ENCODE data around the gene TM2D3.
"Not testable (repeated sequence)": the region's sequence is repeated elsewhere in the genome, so short reads cannot be mapped to it uniquely, and the experiment has no call there.

Gene TM2D3

DNA sequence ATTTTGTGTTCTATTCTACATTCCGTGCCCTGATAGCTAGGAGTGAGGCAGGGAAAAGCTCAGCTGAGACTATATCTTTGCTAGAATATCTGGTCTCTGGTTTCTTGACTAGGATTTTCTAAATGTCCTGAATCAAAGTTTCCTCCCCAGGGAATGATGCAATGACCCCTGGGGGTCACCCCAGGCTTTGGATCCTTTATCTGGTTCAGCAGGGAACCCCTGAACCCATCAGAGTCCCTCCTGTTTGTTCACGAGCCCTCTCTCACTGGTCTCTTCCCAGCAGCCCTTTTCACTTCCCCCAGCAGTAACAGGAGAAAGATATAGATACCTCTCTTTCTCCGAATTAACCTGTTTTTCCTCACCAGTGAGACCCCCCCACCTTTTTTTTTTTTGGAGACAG, 14.3 kb downstream of the TM2D3 start:
- ATAC-seq (ENCODE audit: low read depth) (peak; percentile 13; the same call in 2 of the 3 replicates), DNase-seq (ENCODE audit: low spot score) (no peak)
- H3K4me1 ChIP-seq (ENCODE audit: insufficient read depth, poor library complexity, severe bottlenecking) = peaks cover 17% of the 10 kb centered on the region
- no peaks in the 10 kb centered on the region for H3K27me3 ChIP-seq (ENCODE audit: insufficient read depth, poor library complexity, severe bottlenecking)
- peak overlapping the region; percentile 45 for H3K27ac ChIP-seq (ENCODE audit: poor library complexity, severe bottlenecking)
- H3K36me3 ChIP-seq (ENCODE audit: low read depth) = peaks cover 30% of the 10 kb centered on the region
- H3K4me3 ChIP-seq (ENCODE audit: severe bottlenecking) = no peak overlapping the region
- TF ChIP-seq, protein P1, sequence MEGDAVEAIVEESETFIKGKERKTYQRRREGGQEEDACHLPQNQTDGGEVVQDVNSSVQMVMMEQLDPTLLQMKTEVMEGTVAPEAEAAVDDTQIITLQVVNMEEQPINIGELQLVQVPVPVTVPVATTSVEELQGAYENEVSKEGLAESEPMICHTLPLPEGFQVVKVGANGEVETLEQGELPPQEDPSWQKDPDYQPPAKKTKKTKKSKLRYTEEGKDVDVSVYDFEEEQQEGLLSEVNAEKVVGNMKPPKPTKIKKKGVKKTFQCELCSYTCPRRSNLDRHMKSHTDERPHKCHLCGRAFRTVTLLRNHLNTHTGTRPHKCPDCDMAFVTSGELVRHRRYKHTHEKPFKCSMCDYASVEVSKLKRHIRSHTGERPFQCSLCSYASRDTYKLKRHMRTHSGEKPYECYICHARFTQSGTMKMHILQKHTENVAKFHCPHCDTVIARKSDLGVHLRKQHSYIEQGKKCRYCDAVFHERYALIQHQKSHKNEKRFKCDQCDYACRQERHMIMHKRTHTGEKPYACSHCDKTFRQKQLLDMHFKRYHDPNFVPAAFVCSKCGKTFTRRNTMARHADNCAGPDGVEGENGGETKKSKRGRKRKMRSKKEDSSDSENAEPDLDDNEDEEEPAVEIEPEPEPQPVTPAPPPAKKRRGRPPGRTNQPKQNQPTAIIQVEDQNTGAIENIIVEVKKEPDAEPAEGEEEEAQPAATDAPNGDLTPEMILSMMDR (IDR thresholded peaks at IDR 0.05; ENCODE audit: poor library complexity, severe bottlenecking) = peak; percentile 5
- no peaks in the 10 kb centered on the region for H3K9me3 ChIP-seq (ENCODE audit: severe bottlenecking)

DNA sequence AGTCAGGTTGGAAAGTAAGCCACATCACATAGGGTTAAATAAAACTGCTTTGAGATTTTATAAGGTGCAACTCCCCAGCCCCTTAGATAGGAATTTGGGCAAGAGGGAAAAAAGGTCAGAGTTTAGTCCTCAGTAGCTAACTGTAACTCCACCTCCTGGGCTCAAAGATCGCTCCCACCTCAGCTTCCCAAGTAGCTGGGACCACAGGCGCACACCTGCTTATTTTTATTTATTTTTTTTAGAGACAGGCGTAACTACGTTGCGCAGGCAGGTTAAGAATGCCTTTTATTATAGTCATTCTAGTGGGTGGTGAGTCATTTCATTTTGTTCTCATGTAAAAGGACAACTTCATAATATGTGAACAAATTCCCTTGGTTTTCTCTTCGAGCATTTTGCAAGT, 14.7 kb downstream of the TM2D3 start:
- Histone ChIP-seq H3K27me3 (ENCODE audit: insufficient read depth, poor library complexity, severe bottlenecking) (no peaks in the 10 kb centered on the region), H3K4me3 (ENCODE audit: severe bottlenecking) (no peak overlapping the region), H3K36me3 (ENCODE audit: low read depth) (peaks cover 26% of the 10 kb centered on the region), H3K9me3 (ENCODE audit: severe bottlenecking) (no peaks in the 10 kb centered on the region), H3K27ac (ENCODE audit: poor library complexity, severe bottlenecking) (peak overlapping the region; percentile 45), H3K4me1 (ENCODE audit: insufficient read depth, poor library complexity, severe bottlenecking) (peaks cover 17% of the 10 kb centered on the region)
- no peak for DNase-seq (ENCODE audit: low spot score)
- TF ChIP-seq, protein P1 (IDR thresholded peaks at IDR 0.05; ENCODE audit: poor library complexity, severe bottlenecking) = peak; percentile 9
- peak; percentile 91 for ATAC-seq (ENCODE audit: low read depth)

DNA sequence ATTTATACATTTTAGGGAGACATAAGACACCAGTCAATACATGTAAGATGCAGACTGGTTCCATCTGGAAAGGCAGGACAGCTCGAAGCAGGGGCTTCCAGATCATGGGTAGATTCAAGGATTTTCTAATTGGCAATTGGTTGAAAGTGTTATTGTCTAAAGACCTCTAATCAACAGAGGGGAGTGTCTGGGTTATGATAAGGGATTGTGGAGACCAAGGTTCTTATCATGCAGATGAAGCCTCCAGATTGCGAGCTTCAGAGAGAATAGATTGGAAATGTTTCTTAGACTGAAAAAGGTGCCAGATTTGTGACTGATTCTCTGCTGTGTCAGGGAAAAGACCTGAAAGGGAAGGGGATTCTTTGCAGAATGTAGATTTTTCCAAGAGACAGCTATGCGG, 15.1 kb downstream of the TM2D3 start:
- TF ChIP-seq, protein P1 (IDR thresholded peaks at IDR 0.05; ENCODE audit: poor library complexity, severe bottlenecking) = no peak
- Histone ChIP-seq H3K9me3 (ENCODE audit: severe bottlenecking) (no peaks in the 10 kb centered on the region), H3K27ac (ENCODE audit: poor library complexity, severe bottlenecking) (peak overlapping the region; percentile 45), H3K36me3 (ENCODE audit: low read depth) (peaks cover 22% of the 10 kb centered on the region), H3K4me3 (ENCODE audit: severe bottlenecking) (no peak overlapping the region), H3K4me1 (ENCODE audit: insufficient read depth, poor library complexity, severe bottlenecking) (peaks cover 17% of the 10 kb centered on the region), H3K27me3 (ENCODE audit: insufficient read depth, poor library complexity, severe bottlenecking) (no peaks in the 10 kb centered on the region)
- ATAC-seq (ENCODE audit: low read depth) (no peak), DNase-seq (ENCODE audit: low spot score) (no peak)

DNA sequence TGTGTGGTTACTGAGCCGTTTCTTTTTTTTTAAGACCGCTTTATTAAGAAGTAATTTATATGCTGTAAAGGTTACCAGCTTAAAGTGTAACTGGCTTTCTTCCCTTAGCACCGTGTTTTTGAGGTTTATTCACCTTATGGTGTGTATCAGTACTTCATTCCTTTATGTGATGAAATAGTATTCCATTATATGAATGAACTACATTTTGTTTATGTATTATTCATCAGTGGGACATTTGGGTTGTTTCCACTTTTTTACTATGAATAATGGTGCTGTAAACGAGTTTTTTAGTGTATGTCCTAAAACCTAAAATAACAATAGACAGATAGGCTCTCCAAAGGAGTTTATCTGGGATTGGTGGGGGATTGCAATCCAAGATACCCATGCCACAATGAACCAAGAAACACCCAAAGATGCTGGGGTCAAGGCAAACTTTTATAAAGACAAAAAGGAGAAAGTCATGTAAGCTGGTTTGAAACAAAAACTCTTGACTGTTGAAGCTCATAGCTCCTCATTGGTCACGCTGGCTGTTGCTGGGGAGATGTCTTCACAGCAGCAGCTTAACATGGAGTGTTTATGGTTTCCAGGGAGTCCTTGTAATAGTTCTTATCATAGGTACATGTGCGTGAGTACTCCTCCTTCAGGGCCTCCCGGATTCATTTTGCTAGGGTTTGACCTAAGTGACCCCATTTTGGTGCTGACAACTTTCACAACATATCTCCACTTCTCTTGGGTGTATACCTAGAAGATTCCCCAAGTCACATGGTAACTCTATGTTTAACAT, 16.0 kb downstream of the TM2D3 start:
- no peak for ATAC-seq (ENCODE audit: low read depth)
- no peak overlapping the region for H3K4me3 ChIP-seq (ENCODE audit: severe bottlenecking)
- TF ChIP-seq, protein P1 (IDR thresholded peaks at IDR 0.05; ENCODE audit: poor library complexity, severe bottlenecking) = no peak
- DNase-seq (ENCODE audit: low spot score) = no peak
- no peaks in the 10 kb centered on the region for H3K9me3 ChIP-seq (ENCODE audit: severe bottlenecking)
- H3K4me1 ChIP-seq (ENCODE audit: insufficient read depth, poor library complexity, severe bottlenecking) = peaks cover 12% of the 10 kb centered on the region
- H3K36me3 ChIP-seq (ENCODE audit: low read depth) = peaks cover 13% of the 10 kb centered on the region
- no peak overlapping the region for H3K27ac ChIP-seq (ENCODE audit: poor library complexity, severe bottlenecking)
- H3K27me3 ChIP-seq (ENCODE audit: insufficient read depth, poor library complexity, severe bottlenecking) = no peaks in the 10 kb centered on the region

DNA sequence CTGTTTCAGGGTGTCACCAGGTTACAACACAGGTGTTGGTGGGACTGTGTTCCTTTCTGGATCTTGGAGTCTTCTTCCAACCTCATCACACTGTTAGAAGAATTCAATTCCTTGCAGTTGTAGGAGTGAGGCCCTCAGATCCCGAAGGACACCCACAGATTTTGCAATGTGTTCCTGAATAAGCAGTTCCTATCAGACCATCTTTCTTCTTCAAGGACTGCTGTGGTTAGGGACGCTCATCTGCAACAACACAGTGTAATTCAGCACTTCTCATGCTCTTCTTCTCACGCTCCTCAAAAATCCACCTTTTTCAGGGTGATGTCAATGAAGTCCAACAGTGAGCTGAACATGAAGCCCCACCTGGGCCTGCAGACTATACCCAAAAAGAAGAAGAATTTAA, 18.8 kb downstream of the TM2D3 start:
- Histone ChIP-seq H3K27ac (ENCODE audit: poor library complexity, severe bottlenecking) (no peak overlapping the region), H3K36me3 (ENCODE audit: low read depth) (no peaks in the 10 kb centered on the region), H3K4me1 (ENCODE audit: insufficient read depth, poor library complexity, severe bottlenecking) (peaks cover 12% of the 10 kb centered on the region), H3K27me3 (ENCODE audit: insufficient read depth, poor library complexity, severe bottlenecking) (no peaks in the 10 kb centered on the region), H3K9me3 (ENCODE audit: severe bottlenecking) (no peaks in the 10 kb centered on the region), H3K4me3 (ENCODE audit: severe bottlenecking) (no peak overlapping the region)
- no peak for ATAC-seq (ENCODE audit: low read depth)
- TF ChIP-seq, protein P1 (IDR thresholded peaks at IDR 0.05; ENCODE audit: poor library complexity, severe bottlenecking) = no peak
- no peak for DNase-seq (ENCODE audit: low spot score)

DNA sequence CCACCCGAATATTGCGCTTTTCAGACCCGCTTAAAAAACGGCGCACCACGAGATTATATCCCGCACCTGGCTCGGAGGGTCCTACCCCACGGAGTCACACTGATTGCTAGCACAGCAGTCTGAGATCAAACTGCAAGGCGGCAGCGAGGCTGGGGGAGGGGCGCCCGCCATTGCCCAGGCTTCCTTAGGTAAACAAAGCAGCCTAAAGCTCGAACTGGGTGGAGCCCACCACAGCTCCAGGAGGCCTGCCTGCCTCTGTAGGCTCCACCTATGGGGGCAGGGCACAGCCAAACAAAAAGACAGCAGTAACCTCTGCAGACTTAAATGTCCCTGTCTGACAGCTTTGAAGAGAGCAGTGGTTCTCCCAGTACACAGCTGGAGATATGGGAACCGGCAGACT, 25.5 kb downstream of the TM2D3 start:
- ATAC-seq (ENCODE audit: low read depth); H3K27me3 ChIP-seq (ENCODE audit: insufficient read depth, poor library complexity, severe bottlenecking); H3K27ac ChIP-seq (ENCODE audit: poor library complexity, severe bottlenecking); H3K4me3 ChIP-seq (ENCODE audit: severe bottlenecking); H3K9me3 ChIP-seq (ENCODE audit: severe bottlenecking); H3K36me3 ChIP-seq (ENCODE audit: low read depth); H3K4me1 ChIP-seq (ENCODE audit: insufficient read depth, poor library complexity, severe bottlenecking); DNase-seq (ENCODE audit: low spot score): not testable (repeated sequence)

Measured in RWPE2 (cell line).